Measurements from ENCODE around the gene CACNB2. TPM values are rescaled to one million over a fixed set of nuclear protein-coding genes. Genes with fewer than 3 reads are reported as not detected.
"Not testable (repeated sequence)": the region's sequence is repeated elsewhere in the genome, so short reads cannot be mapped to it uniquely, and the experiment has no call there.

CACNB2 gene
- total RNA-seq, 1 donor: 1.3 TPM

DNA sequence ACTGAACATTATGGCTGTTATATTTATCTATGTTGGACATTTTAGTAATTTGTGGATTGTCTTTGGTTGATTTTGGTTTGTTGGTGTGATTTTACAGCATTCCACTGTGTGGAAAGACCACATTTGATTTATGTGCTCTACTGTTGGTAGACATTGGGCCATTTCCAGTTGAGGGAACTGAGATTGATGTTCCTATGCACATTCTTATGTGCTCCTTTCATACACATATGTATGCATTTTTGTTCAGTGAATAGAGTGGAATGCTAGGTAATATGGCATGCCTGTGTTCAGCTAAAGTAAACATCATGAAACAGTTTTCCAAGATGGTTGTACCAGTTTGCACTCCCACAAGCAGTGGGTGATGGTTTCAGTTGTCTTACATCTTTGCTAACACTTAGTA, 15.1 kb downstream of the CACNB2 start:
- no peak overlapping the region for H3K4me3 ChIP-seq (ENCODE audit: low read depth, low read length)
- TF ChIP-seq, protein P1, sequence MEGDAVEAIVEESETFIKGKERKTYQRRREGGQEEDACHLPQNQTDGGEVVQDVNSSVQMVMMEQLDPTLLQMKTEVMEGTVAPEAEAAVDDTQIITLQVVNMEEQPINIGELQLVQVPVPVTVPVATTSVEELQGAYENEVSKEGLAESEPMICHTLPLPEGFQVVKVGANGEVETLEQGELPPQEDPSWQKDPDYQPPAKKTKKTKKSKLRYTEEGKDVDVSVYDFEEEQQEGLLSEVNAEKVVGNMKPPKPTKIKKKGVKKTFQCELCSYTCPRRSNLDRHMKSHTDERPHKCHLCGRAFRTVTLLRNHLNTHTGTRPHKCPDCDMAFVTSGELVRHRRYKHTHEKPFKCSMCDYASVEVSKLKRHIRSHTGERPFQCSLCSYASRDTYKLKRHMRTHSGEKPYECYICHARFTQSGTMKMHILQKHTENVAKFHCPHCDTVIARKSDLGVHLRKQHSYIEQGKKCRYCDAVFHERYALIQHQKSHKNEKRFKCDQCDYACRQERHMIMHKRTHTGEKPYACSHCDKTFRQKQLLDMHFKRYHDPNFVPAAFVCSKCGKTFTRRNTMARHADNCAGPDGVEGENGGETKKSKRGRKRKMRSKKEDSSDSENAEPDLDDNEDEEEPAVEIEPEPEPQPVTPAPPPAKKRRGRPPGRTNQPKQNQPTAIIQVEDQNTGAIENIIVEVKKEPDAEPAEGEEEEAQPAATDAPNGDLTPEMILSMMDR (IDR thresholded peaks at IDR 0.05; ENCODE audit: insufficient read depth, low read depth, low read length): no peak
- DNase-seq (ENCODE audit: low read depth): no peak

- DNase-seq (ENCODE audit: low read depth); H3K4me3 ChIP-seq (ENCODE audit: low read depth, low read length): not testable (repeated sequence)
Observed at GRCh38 chr10:18156797-18157196, 16.6 kb downstream of the CACNB2 start.

DNA sequence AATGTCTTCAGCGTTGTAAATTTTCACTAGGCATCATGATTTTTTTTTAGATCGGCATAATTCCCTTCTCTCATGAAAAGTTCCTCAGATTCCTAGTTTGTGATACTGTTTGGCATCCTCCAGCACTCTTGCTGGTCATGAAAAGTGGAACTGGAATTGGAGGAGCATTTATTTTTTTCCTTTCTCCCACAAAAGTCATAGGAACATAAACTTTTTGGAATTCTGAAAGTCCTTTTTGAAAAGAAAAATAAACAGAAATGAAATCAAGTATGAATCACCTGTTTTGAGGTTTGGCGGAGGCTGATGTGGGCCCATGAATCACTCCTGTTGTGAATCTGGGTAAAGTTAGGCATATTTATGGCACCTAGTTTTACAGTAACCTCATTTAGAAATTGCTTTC, 17.7 kb downstream of the CACNB2 start:
- DNase-seq (ENCODE audit: low read depth): peak; percentile 36

DNA sequence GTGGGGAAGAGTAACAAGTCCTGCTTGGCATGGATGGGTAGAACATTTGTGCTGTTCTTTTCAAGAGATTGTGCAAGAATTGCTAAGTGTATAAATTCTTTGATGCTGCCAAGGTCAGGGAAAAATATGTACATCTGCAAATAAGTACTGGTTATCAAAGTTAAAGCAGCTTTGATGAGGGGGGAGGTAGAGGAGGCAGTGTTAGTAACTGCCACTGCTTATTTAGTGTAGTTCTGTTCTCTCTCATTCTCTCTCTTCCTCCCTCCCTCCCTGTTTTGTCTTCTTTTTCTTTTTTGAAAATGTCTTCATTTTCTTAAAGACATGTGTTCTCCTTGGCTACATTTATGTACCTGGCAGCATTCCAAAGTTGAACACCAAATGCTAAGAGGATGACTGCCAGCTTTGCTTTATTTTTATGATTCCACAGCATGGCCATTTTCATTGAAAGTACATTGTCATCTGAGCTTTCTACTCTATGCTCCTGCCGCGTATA, 18.6 kb downstream of the CACNB2 start:
- peak; percentile 35 for DNase-seq (ENCODE audit: low read depth)
- TF ChIP-seq, protein P1 (IDR thresholded peaks at IDR 0.05; ENCODE audit: insufficient read depth, low read depth, low read length): no peak
- no peak overlapping the region for H3K4me3 ChIP-seq (ENCODE audit: low read depth, low read length)

More for the DNA sequence above, 17.7 kb downstream of the CACNB2 start:
- no peak overlapping the region for H3K4me3 ChIP-seq (ENCODE audit: low read depth, low read length)
- TF ChIP-seq, protein P1 (IDR thresholded peaks at IDR 0.05; ENCODE audit: insufficient read depth, low read depth, low read length): no peak

- H3K4me3 ChIP-seq (ENCODE audit: low read depth, low read length): no peak overlapping the region
- TF ChIP-seq, protein P1 (IDR thresholded peaks at IDR 0.05; ENCODE audit: insufficient read depth, low read depth, low read length): no peak
- peak; percentile 77 for DNase-seq (ENCODE audit: low read depth)
Observed at GRCh38 chr10:18159557-18159956, 19.3 kb downstream of the CACNB2 start.

- no peak overlapping the region for H3K4me3 ChIP-seq (ENCODE audit: low read depth, low read length)
- TF ChIP-seq, protein P1 (IDR thresholded peaks at IDR 0.05; ENCODE audit: insufficient read depth, low read depth, low read length): no peak
- no peak for DNase-seq (ENCODE audit: low read depth)
Observed at GRCh38 chr10:18162021-18162627, 21.9 kb downstream of the CACNB2 start.

- peak; percentile 83 for DNase-seq (ENCODE audit: low read depth)
- TF ChIP-seq, protein P1 (IDR thresholded peaks at IDR 0.05; ENCODE audit: insufficient read depth, low read depth, low read length): no peak
- H3K4me3 ChIP-seq (ENCODE audit: low read depth, low read length): no peak overlapping the region
Observed at GRCh38 chr10:18164093-18164492, 23.9 kb downstream of the CACNB2 start.

All from fibroblast of villous mesenchyme (primary cell).